Forelimb muscle (tissue), 1 donor: ENCODE data around the gene RAD51D. TPM values are rescaled to one million over a fixed set of nuclear protein-coding genes. Genes with fewer than 3 reads are reported as not detected.

Experiments used
- polyA plus RNA-seq: library from polyadenylated mRNA; unstranded; fragments of 120-200 nt; gene quantifications from one replicate; pipeline ENCODE4 v1.2.1, GENCODE V29; 2013; ENCODE audit not compliant: insufficient read length

RAD51D gene
- polyA plus RNA-seq, 1 donor, result 6.4 TPM

Other genes starting within 250 kb of the RAD51D start
- gene CCT6B, start 158.4 kb downstream of the RAD51D start, polyA plus RNA-seq, result 2.5 TPM
- gene ZNF830, start 158.3 kb downstream of the RAD51D start, polyA plus RNA-seq, result 9.3 TPM
- gene LIG3, start 139.3 kb downstream of the RAD51D start, polyA plus RNA-seq, result 20.8 TPM
- gene RFFL, start 56.2 kb downstream of the RAD51D start, polyA plus RNA-seq, result 7.9 TPM
- gene FNDC8, start 1.8 kb upstream of the RAD51D start, polyA plus RNA-seq, result 0.11 TPM
- gene NLE1, start 22.4 kb upstream of the RAD51D start, polyA plus RNA-seq, result 15.3 TPM
- gene UNC45B, start 28.0 kb upstream of the RAD51D start, polyA plus RNA-seq, result 226 TPM
- gene SLC35G3, start 74.5 kb upstream of the RAD51D start, polyA plus RNA-seq, result 0.59 TPM
- gene SLFN5, start 123.2 kb upstream of the RAD51D start, polyA plus RNA-seq, result 4.5 TPM